GM19452 (cell line): Measurements from ENCODE around the gene IMMP2L.
"Not testable (repeated sequence)": the region's sequence is repeated elsewhere in the genome, so short reads cannot be mapped to it uniquely, and the experiment has no call there.

Experiments used
- ATAC-seq: cut with Tn5 transposase; IDR thresholded peaks from one replicate; pipeline ENCODE4 v1.9.1; 2021; ENCODE audit not compliant: unreplicated experiment

The IMMP2L gene

GRCh38 chr7:111561904-111562732 is at the start of gene IMMP2L:
TSS of gene IMMP2L (minus strand) at chr7:111562492.
- peak; percentile 81 for ATAC-seq

GRCh38 chr7:111609483-111610254 is 47.4 kb upstream of the IMMP2L start:
- ATAC-seq = not testable (repeated sequence)

- no peak for ATAC-seq
Observed at GRCh38 chr7:111607621-111608020, 45.3 kb upstream of the IMMP2L start.

GRCh38 chr7:111605246-111605645 is 43.0 kb upstream of the IMMP2L start:
- no peak for ATAC-seq

GRCh38 chr7:111600091-111600490 is 37.8 kb upstream of the IMMP2L start:
- ATAC-seq = no peak

GRCh38 chr7:111595780-111596179 is 33.5 kb upstream of the IMMP2L start:
- ATAC-seq = no peak

- no peak for ATAC-seq
Observed at GRCh38 chr7:111594602-111595001, 32.3 kb upstream of the IMMP2L start.

GRCh38 chr7:111593343-111593742 is 31.1 kb upstream of the IMMP2L start:
- ATAC-seq = no peak

- ATAC-seq = no peak
Observed at GRCh38 chr7:111588065-111588433, 25.8 kb upstream of the IMMP2L start.

- ATAC-seq = no peak
Observed at GRCh38 chr7:111587410-111588064, 25.2 kb upstream of the IMMP2L start.

- ATAC-seq = no peak
Observed at GRCh38 chr7:111586711-111587409, 24.6 kb upstream of the IMMP2L start.

- ATAC-seq = not testable (repeated sequence)
Observed at GRCh38 chr7:111581784-111582488, 19.6 kb upstream of the IMMP2L start.

GRCh38 chr7:111581207-111581606 is 18.9 kb upstream of the IMMP2L start:
- ATAC-seq = not testable (repeated sequence)

- ATAC-seq = no peak
Observed at GRCh38 chr7:111578754-111579153, 16.5 kb upstream of the IMMP2L start.

GRCh38 chr7:111571720-111572119 is 9.4 kb upstream of the IMMP2L start:
- no peak for ATAC-seq

GRCh38 chr7:111568870-111569462 is 6.7 kb upstream of the IMMP2L start:
- no peak for ATAC-seq

GRCh38 chr7:111568419-111568818 is 6.1 kb upstream of the IMMP2L start:
- ATAC-seq = no peak

GRCh38 chr7:111564078-111564477 is 1.8 kb upstream of the IMMP2L start:
- ATAC-seq = no peak

GRCh38 chr7:111561654-111561903 is 713 bp downstream of the IMMP2L start:
- no peak for ATAC-seq
